Cardiac muscle cell (in vitro differentiated cells and primary cell): Measurements from ENCODE around the gene PXYLP1. TPM values are rescaled to one million over a fixed set of nuclear protein-coding genes. Genes with fewer than 3 reads are reported as not detected.
"Not testable (repeated sequence)": the region's sequence is repeated elsewhere in the genome, so short reads cannot be mapped to it uniquely, and the experiment has no call there.

Experiments used
- DNase-seq, 2 donors: peaks; one replicate each; pipeline versions ENCODE4 v3.0.0 to v3.0.0-alpha.2; 2010 to 2017; ENCODE audit warnings: low read depth in 1 of 2, low spot score in 1 of 2
- H3K27ac ChIP-seq: fragments of 200-600 bp; sonication (generic); 2 replicates; pipeline ENCODE4 v1.5.1; 2016
- H3K27me3 ChIP-seq: fragments of 200-600 bp; sonication (generic); 2 replicates; pipeline ENCODE4 v1.6.0; 2016; ENCODE audit warnings: control low read depth
- H3K36me3 ChIP-seq: fragments of 200-600 bp; sonication (generic); 2 replicates; pipeline ENCODE4 v1.5.1; 2016; ENCODE audit warnings: control low read depth
- H3K4me1 ChIP-seq: fragments of 200-600 bp; sonication (generic); 2 replicates; pipeline ENCODE4 v1.8.1; 2017; ENCODE audit warnings: low read depth, mild to moderate bottlenecking, mixed run types
- H3K4me3 ChIP-seq: fragments of 200-600 bp; sonication (generic); 2 replicates; pipeline ENCODE4 v1.5.1; 2016; ENCODE audit warnings: mild to moderate bottlenecking
- H3K9me3 ChIP-seq: fragments of 200-600 bp; sonication (generic); 2 replicates; pipeline ENCODE4 v1.5.1; 2017; ENCODE audit warnings: low read depth, mild to moderate bottlenecking, control low read depth
- polyA plus RNA-seq: library from polyadenylated mRNA; unstranded; fragments of >200 nt; fragmentation: Nextera tagmentation; extraction: Ambion mirVana; gene quantifications from 2 replicates; pipeline ENCODE4 v1.2.1, GENCODE V29; 2016
- total RNA-seq: library from RNA; depleted of rRNA; stranded (reverse); fragments of >200 nt; gene quantifications from 2 replicates; pipeline ENCODE4 v1.2.3, GENCODE V29; 2016
- TF ChIP-seq, protein P1 (sequence below): IDR thresholded peaks from 2 replicates; pipeline ENCODE4 v1.5.1; 2012; ENCODE audit warnings: low read depth, mild to moderate bottlenecking, low read length

PXYLP1 gene
- total and polyA plus RNA-seq, 2 experiments from 2014 or later = 11.0 to 24.3 TPM

- TF ChIP-seq, protein P1, sequence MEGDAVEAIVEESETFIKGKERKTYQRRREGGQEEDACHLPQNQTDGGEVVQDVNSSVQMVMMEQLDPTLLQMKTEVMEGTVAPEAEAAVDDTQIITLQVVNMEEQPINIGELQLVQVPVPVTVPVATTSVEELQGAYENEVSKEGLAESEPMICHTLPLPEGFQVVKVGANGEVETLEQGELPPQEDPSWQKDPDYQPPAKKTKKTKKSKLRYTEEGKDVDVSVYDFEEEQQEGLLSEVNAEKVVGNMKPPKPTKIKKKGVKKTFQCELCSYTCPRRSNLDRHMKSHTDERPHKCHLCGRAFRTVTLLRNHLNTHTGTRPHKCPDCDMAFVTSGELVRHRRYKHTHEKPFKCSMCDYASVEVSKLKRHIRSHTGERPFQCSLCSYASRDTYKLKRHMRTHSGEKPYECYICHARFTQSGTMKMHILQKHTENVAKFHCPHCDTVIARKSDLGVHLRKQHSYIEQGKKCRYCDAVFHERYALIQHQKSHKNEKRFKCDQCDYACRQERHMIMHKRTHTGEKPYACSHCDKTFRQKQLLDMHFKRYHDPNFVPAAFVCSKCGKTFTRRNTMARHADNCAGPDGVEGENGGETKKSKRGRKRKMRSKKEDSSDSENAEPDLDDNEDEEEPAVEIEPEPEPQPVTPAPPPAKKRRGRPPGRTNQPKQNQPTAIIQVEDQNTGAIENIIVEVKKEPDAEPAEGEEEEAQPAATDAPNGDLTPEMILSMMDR = peak; percentile 73
These were observed 80.1 kb downstream of the PXYLP1 start for GRCh38 chr3:141311496-141312353.

DNA sequence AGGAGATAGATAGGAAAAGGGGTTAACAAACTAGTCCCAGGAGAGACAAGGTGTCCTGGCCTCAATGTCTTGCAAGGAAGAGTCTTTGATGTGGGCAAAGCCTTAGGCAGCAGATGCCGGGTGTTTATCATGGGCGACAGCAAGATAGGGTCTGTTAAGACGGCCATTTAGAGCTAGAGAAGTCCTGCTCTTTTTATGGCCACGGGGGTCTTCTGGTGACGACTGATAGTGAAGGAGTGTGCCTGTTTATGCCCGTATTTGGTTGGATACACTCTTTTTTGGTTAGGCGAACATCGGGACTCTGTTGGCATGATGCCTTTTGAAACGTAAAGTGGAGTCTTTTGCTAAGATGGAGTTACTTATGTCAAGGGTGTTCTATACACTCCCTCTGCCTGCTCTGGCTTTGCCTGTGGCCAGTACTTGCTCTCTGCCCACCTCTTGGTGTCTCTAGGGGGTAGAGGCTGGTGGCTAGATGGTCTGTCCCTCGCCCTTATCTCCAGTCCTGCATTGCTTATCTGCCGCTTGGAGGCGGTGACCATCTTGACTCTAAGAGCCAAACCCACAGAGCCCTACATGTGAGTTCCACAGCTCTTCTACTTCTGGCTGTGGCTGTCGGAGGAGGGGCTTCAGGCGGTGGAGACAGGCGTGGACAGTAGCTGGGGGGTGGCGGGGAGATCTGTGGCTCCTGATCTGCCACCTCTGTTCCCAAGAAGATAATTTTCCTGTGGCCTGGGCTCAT, 80.9 kb downstream of the PXYLP1 start:
- TF ChIP-seq, protein P1 = no peak
- Histone ChIP-seq H3K4me3 (peak overlapping the region; percentile 13), H3K4me1 (no peaks in the 10 kb centered on the region), H3K36me3 (no peaks in the 10 kb centered on the region), H3K9me3 (peaks cover 2% of the 10 kb centered on the region), H3K27ac (peak overlapping the region; percentile 71), H3K27me3 (no peaks in the 10 kb centered on the region)
- DNase-seq = no peak

More at GRCh38 chr3:141311496-141312353, 80.1 kb downstream of the PXYLP1 start:
- H3K9me3 ChIP-seq = no peaks in the 10 kb centered on the region
- H3K4me1 ChIP-seq = no peaks in the 10 kb centered on the region
- no peaks in the 10 kb centered on the region for H3K27me3 ChIP-seq
- peak; percentile 98 to 99 for DNase-seq
- H3K27ac ChIP-seq = peak overlapping the region; percentile 71
- peak overlapping the region; percentile 62 for H3K4me3 ChIP-seq
- no peaks in the 10 kb centered on the region for H3K36me3 ChIP-seq

DNA sequence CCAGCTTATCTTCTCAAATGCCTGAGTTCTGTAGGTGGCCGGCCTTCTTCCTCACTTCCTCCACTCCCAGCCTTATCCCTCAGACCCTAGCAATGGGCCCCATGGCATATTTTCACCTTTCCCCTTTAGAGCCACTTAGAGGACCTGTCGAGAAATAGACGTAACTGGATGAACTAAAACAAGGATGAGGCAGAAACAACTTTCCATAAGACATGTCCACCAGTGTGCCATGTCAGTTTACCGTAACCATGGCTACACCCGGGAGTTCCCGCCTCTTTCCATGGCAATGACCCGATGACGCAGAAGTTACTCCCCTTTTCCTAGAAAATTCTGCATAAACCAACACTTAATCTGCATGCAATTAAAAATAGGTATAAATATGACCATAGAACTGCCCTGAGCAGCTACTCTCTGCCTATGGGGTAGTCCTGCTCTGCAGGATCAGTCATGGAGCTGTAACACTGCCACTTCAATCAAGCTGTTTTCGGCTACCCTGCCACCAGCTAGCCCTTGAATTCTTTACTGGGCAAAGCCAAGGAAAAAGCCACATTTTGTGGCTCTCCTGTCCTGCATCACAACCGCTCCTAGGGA, 81.6 kb downstream of the PXYLP1 start:
- Histone ChIP-seq H3K4me1 (no peaks in the 10 kb centered on the region), H3K27me3 (no peaks in the 10 kb centered on the region), H3K36me3 (no peaks in the 10 kb centered on the region), H3K4me3 (no peak overlapping the region), H3K27ac (no peak overlapping the region), H3K9me3 (peaks cover 4% of the 10 kb centered on the region)
- TF ChIP-seq, protein P1 = no peak
- no peak for DNase-seq

GRCh38 chr3:141314415-141314814, 82.8 kb downstream of the PXYLP1 start:
- H3K9me3 ChIP-seq, H3K36me3 ChIP-seq, H3K27ac ChIP-seq, H3K4me3 ChIP-seq, H3K4me1 ChIP-seq, H3K27me3 ChIP-seq, DNase-seq: not testable (repeated sequence)

DNA sequence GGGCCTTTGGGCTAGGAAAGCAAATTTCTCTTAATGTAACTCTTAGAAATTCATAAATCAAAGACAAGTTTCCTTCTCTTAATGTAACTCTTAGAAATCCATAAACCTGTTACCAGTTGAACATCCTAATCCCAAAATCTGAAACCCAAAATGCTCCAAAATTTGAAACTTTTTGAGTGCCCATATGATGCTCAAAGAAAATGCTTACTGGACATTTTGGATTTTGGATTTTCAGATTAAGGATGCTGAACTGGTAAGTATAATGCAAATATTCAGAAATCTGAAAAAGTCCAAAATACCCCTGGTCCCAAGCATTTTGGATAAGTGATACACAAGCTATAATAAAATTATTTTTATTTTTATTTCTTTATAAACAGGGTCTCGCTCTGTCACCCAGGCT, 85.2 kb downstream of the PXYLP1 start:
- H3K4me3 ChIP-seq = no peak overlapping the region
- no peaks in the 10 kb centered on the region for H3K36me3 ChIP-seq
- no peak overlapping the region for H3K27ac ChIP-seq
- no peaks in the 10 kb centered on the region for H3K4me1 ChIP-seq
- TF ChIP-seq, protein P1 = no peak
- DNase-seq = no peak
- peaks cover 4% of the 10 kb centered on the region for H3K9me3 ChIP-seq
- H3K27me3 ChIP-seq = no peaks in the 10 kb centered on the region
